GM12878 (cell line): Measurements from ENCODE around the gene SCARB1. TPM values are rescaled to one million over a fixed set of nuclear protein-coding genes. Genes with fewer than 3 reads are reported as not detected.

Experiments
- ATAC-seq: fragments of 200-7000 bp; cut with Tn5 transposase; 3 replicates; pipeline ENCODE4 v1.9.1; 2020; ENCODE audit warnings: mild to moderate bottlenecking, moderate library complexity
- BruUV-seq: library from RNA; stranded (reverse); fragments of 400-500 nt; replicated peaks from 2 replicates; lab custom pipeline; 2021; lab: Mats Ljungman, UMichigan
- CTCF ChIA-PET: fragments of 300-600 bp; sonication (Branson Sonifier 250); formaldehyde crosslinking; extraction: SDS; loops from one replicate; lab custom pipeline; 2021; ENCODE audit warnings: inconsistent platforms; lab: Yijun Ruan, JAX
- POLR2A ChIA-PET: fragments of 350-600 bp; formaldehyde crosslinking; extraction: SDS; loops from one replicate; lab custom pipeline; 2021; ENCODE audit warnings: inconsistent platforms; lab: Charles Lee
- RAD21 ChIA-PET: fragments of 300-600 bp; sonication (Branson Sonifier 250); formaldehyde crosslinking; loops from one replicate; lab custom pipeline; 2023; ENCODE audit warnings: antibody characterized with exemption; ENCODE audit not compliant: unreplicated experiment; lab: Charles Lee
- SMC1A ChIA-PET: fragments of 300-600 bp; sonication (Branson Sonifier 250); formaldehyde crosslinking; loops from one replicate; lab custom pipeline; 2023; ENCODE audit not compliant: unreplicated experiment, uncharacterized antibody; lab: Charles Lee
- DNase-seq: peaks from one replicate; pipeline ENCODE4 v3.0.0-alpha.2; 2011; ENCODE audit warnings: low read depth, low spot score
- FAIRE-seq: peaks from 3 replicates; lab custom pipeline; 2011; peaks lifted over from hg19 to GRCh38; lab: Jason Lieb, UNC
- H2AFZ ChIP-seq: 2 replicates; pipeline ENCODE4 v1.6.0; 2011; ENCODE audit warnings: low read depth, low read length, control low read depth; ENCODE audit not compliant: control insufficient read depth
- H3K27ac ChIP-seq: 2 replicates; pipeline ENCODE4 v1.5.1; 2011; ENCODE audit warnings: control low read depth; ENCODE audit not compliant: control insufficient read depth, insufficient read depth
- H3K27me3 ChIP-seq, 2 experiments: replicated peaks in 1 of 2; 2 replicates each; pipeline versions ENCODE4 v1.6.0 to v1.6.1; 2011; ENCODE audit warnings: low read length in 1 of 2; ENCODE audit not compliant: control insufficient read depth in 2 of 2, insufficient read depth in 2 of 2
- H3K36me3 ChIP-seq, 2 experiments: 2 replicates each; pipeline ENCODE4 v1.5.1; 2011; ENCODE audit warnings: low read length in 1 of 2; ENCODE audit not compliant: control insufficient read depth in 2 of 2, insufficient read depth in 2 of 2
- H3K4me1 ChIP-seq: 2 replicates; pipeline ENCODE4 v1.6.1; 2011; ENCODE audit warnings: mild to moderate bottlenecking, low read length, moderate library complexity, mixed read lengths; ENCODE audit not compliant: control insufficient read depth, insufficient read depth
- H3K4me2 ChIP-seq: 2 replicates; pipeline ENCODE4 v1.6.0; 2011; ENCODE audit warnings: control low read depth; ENCODE audit not compliant: control insufficient read depth, insufficient read depth
- H3K4me3 ChIP-seq: fragments of 200-600 bp; sonication (generic); 2 replicates; pipeline ENCODE4 v1.5.1; 2016
- H3K79me2 ChIP-seq: 2 replicates; pipeline ENCODE4 v1.6.0; 2011; ENCODE audit warnings: low read length; ENCODE audit not compliant: control insufficient read depth, insufficient read depth
- H3K9ac ChIP-seq: 2 replicates; pipeline ENCODE4 v1.8.0; 2011; ENCODE audit warnings: low read length, control low read depth, mixed read lengths; ENCODE audit not compliant: control insufficient read depth, insufficient read depth
- H3K9me3 ChIP-seq: replicated peaks from 3 replicates; pipeline ENCODE4 v1.5.1; 2011; ENCODE audit warnings: mild to moderate bottlenecking, low read length; ENCODE audit not compliant: control insufficient read depth, insufficient read depth
- H4K20me1 ChIP-seq: 2 replicates; pipeline ENCODE4 v1.6.0; 2011; ENCODE audit not compliant: control insufficient read depth, insufficient read depth
- ATF2 ChIP-seq: IDR thresholded peaks from 2 replicates; pipeline ENCODE4 v1.6.1; 2012; ENCODE audit warnings: low read length, inconsistent platforms
- BCL3 ChIP-seq: IDR thresholded peaks from 2 replicates; pipeline ENCODE4 v1.6.1; 2011; ENCODE audit warnings: borderline replicate concordance, low read depth, mild to moderate bottlenecking, moderate library complexity, low read length; ENCODE audit not compliant: insufficient read depth, poor library complexity, severe bottlenecking
- HDAC2 ChIP-seq: fragments of 200-600 bp; sonication (generic); IDR thresholded peaks from 2 replicates; pipeline ENCODE4 v1.6.1; 2017
- NFXL1 ChIP-seq: fragments of 450-650 bp; IDR thresholded peaks from 2 replicates; pipeline ENCODE4 v1.6.1; 2017; ENCODE audit warnings: antibody characterized with exemption, mild to moderate bottlenecking, borderline replicate concordance
- NRF1 ChIP-seq: conservative IDR thresholded peaks from 2 replicates; pipeline ENCODE4 v1.6.1; 2011; ENCODE audit warnings: mild to moderate bottlenecking, low read depth, low read length, improper control_type of control experiment
- TCF7 ChIP-seq: IDR thresholded peaks from 2 replicates; pipeline ENCODE4 v1.6.1; 2014; ENCODE audit warnings: antibody characterized with exemption, borderline replicate concordance
- ZBED1 ChIP-seq: IDR thresholded peaks from 2 replicates; pipeline ENCODE4 v1.6.1; 2016; ENCODE audit warnings: borderline replicate concordance
- ZNF24 ChIP-seq: fragments of 450-650 bp; IDR thresholded peaks from 2 replicates; pipeline ENCODE4 v1.6.1; 2017; ENCODE audit warnings: antibody characterized with exemption, mild to moderate bottlenecking
- ZNF274 ChIP-seq: IDR thresholded peaks from one replicate; pipeline ENCODE4 v1.8.0; 2011; ENCODE audit not compliant: insufficient read length, insufficient read depth
- ZSCAN29 ChIP-seq: fragments of 450-650 bp; IDR thresholded peaks from 2 replicates; pipeline ENCODE4 v1.6.1; 2017; ENCODE audit warnings: mild to moderate bottlenecking, moderate library complexity
- WGBS: methylation state at CpG from one replicate; pipeline ENCODE4 v1.1.6; 2016; ENCODE audit warnings: low lambda C conversion rate; ENCODE audit not compliant: insufficient replicate concordance, insufficient coverage; ENCODE audit errors: missing lambda C conversion rate; 5-methylcytosine and 5-hydroxymethylcytosine counted together
- in situ Hi-C: fragments of 300-500 bp; cut with MboI; formaldehyde crosslinking; loops from 9 replicates; pipeline ENCODE4 v1.14.3; 2018; ENCODE audit warnings: mixed read lengths
- intact Hi-C: fragments of 100-400 bp; cut with micrococcal nuclease; formaldehyde crosslinking; loops from one replicate; pipeline ENCODE4 v1.14.2; 2022; ENCODE audit not compliant: unreplicated experiment
- polyA plus RNA-seq, 11 experiments: library from polyadenylated mRNA; depleted of rRNA in 4 of 11; unstranded in 6 of 11; stranded (reverse) in 5 of 11; fragments of >200 nt; fragmentation: Nextera tagmentation in 4 of 11; fragmentation: Illumina TruSeq in 1 of 11; extraction: Ambion mirVana in 4 of 11; extraction: Trizol in 1 of 11; gene quantifications; 1 replicate in 1 of 11; 2 replicates in 10 of 11; pipeline versions ENCODE4 v1.2.1 to v1.2.3, GENCODE V29; 2011 to 2016; ENCODE audit warnings: inconsistent platforms in 2 of 11, missing spikeins in 2 of 11, low read depth in 1 of 11
- total RNA-seq, 4 experiments: library from RNA; depleted of rRNA in 3 of 4; stranded (reverse); fragments of >200 nt in 3 of 4; fragmentation: Illumina TruSeq in 1 of 4; extraction: Trizol in 1 of 4; gene quantifications; 2 replicates each; pipeline versions ENCODE4 v1.2.1 to v1.2.3, GENCODE V29; 2013 to 2021
- TF ChIP-seq, protein P1 (sequence below): fragments of 450-650 bp; IDR thresholded peaks from 2 replicates; pipeline ENCODE4 v1.6.1; 2018; ENCODE audit warnings: borderline replicate concordance, mild to moderate bottlenecking; ENCODE audit not compliant: partially characterized antibody
- TF ChIP-seq, protein P2 (sequence below): fragments of 450-650 bp; IDR thresholded peaks from 2 replicates; pipeline ENCODE4 v1.6.1; 2018; ENCODE audit warnings: mild to moderate bottlenecking, low read depth, moderate library complexity; ENCODE audit not compliant: partially characterized antibody

SCARB1 gene
- total and polyA plus RNA-seq, 10 of the 15 experiments (the other 5 are each of a cell fraction or from before 2014, with no cell fraction given), result 0.34 to 104 (median 63.1) TPM

GRCh38 chr12:124871297-124871696 is 7.6 kb upstream of the SCARB1 start (continued):
- TF ChIP-seq, protein P1, sequence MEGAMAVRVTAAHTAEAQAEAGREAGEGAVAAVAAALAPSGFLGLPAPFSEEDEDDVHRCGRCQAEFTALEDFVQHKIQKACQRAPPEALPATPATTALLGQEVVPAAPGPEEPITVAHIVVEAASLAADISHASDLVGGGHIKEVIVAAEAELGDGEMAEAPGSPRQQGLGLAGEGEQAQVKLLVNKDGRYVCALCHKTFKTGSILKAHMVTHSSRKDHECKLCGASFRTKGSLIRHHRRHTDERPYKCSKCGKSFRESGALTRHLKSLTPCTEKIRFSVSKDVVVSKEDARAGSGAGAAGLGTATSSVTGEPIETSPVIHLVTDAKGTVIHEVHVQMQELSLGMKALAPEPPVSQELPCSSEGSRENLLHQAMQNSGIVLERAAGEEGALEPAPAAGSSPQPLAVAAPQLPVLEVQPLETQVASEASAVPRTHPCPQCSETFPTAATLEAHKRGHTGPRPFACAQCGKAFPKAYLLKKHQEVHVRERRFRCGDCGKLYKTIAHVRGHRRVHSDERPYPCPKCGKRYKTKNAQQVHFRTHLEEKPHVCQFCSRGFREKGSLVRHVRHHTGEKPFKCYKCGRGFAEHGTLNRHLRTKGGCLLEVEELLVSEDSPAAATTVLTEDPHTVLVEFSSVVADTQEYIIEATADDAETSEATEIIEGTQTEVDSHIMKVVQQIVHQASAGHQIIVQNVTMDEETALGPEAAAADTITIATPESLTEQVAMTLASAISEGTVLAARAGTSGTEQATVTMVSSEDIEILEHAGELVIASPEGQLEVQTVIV, result no peak
- TF ChIP-seq ATF2, result no peak
- TF ChIP-seq, protein P2, sequence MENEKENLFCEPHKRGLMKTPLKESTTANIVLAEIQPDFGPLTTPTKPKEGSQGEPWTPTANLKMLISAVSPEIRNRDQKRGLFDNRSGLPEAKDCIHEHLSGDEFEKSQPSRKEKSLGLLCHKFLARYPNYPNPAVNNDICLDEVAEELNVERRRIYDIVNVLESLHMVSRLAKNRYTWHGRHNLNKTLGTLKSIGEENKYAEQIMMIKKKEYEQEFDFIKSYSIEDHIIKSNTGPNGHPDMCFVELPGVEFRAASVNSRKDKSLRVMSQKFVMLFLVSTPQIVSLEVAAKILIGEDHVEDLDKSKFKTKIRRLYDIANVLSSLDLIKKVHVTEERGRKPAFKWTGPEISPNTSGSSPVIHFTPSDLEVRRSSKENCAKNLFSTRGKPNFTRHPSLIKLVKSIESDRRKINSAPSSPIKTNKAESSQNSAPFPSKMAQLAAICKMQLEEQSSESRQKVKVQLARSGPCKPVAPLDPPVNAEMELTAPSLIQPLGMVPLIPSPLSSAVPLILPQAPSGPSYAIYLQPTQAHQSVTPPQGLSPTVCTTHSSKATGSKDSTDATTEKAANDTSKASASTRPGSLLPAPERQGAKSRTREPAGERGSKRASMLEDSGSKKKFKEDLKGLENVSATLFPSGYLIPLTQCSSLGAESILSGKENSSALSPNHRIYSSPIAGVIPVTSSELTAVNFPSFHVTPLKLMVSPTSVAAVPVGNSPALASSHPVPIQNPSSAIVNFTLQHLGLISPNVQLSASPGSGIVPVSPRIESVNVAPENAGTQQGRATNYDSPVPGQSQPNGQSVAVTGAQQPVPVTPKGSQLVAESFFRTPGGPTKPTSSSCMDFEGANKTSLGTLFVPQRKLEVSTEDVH, result no peak

- Histone ChIP-seq H3K4me2 (no peak overlapping the region), H3K79me2 (no peaks in the 10 kb centered on the region), H3K9me3 (no peaks in the 10 kb centered on the region), H3K4me1 (peaks cover 21% of the 10 kb centered on the region), H3K27me3 (no peaks in the 10 kb centered on the region), H4K20me1 (no peaks in the 10 kb centered on the region), H3K9ac (no peak overlapping the region), H3K36me3 (no peaks in the 10 kb centered on the region), H3K27ac (no peak overlapping the region), H3K4me3 (no peak overlapping the region), H2AFZ (no peak overlapping the region)
- intact Hi-C loops (no loop called here), in situ Hi-C loops (no loop called here)
- ChIA-PET POLR2A (no interaction called here), CTCF (interaction anchor here (0.8 to 2.4 kb wide), 4 partner anchors 9 to 42 kb away, joined by 3 to 6 read pairs (median 4); no protein-coding TSS in a partner anchor), SMC1A (interaction anchor here (1.6 kb wide), 1 partner anchor 30 kb away, joined by 4 read pairs; no protein-coding TSS in a partner anchor), RAD21 (no interaction called here)
- no TSS peak for BruUV-seq
- ATAC-seq (no peak), FAIRE-seq (no peak), DNase-seq (no peak)
- 76% methylated on average over 4 of the region's 4 CpGs for WGBS
- TF ChIP-seq NFXL1 (no peak), ZSCAN29 (no peak), NRF1 (no peak), BCL3 (no peak), ZBED1 (no peak), ZNF274 (no peak), TCF7 (no peak), ZNF24 (no peak), HDAC2 (no peak)
- TF ChIP-seq, protein P1, result no peak
Measured at GRCh38 chr12:124870515-124870914, 6.9 kb upstream of the SCARB1 start.
